Adrenal gland (tissue), 5 donors: ENCODE measurements around the gene DSTYK.

Experiments
- CTCF ChIP-seq, 6 experiments: fragments of 450-650 bp in 4 of 6; fragments of 200-600 bp in 2 of 6; sonication (generic) in 1 of 6; IDR thresholded peaks; 1 replicate in 5 of 6; 2 replicates in 1 of 6; pipeline versions ENCODE4 v1.5.1 to v1.8.0; 2016 to 2021; ENCODE audit warnings: antibody characterized with exemption in 6 of 6, mild to moderate bottlenecking in 2 of 6, moderate library complexity in 1 of 6
- POLR2A ChIP-seq, 2 donors: fragments of 450-650 bp; IDR thresholded peaks; one replicate each; pipeline ENCODE4 v1.6.1; 2017; ENCODE audit warnings: antibody characterized with exemption in 2 of 2, mild to moderate bottlenecking in 2 of 2, moderate library complexity in 1 of 2
- donor health status: DM: no; HTN: no; CAD: no.

- TF ChIP-seq CTCF (IDR thresholded peaks at IDR 0.05) (no peak), POLR2A (IDR thresholded peaks at IDR 0.05) (no peak)
Observed at GRCh38 chr1:205188596-205188995, 22.9 kb downstream of the DSTYK start.
